Measurements from ENCODE around the gene CHAF1A.

Gene CHAF1A

GRCh38 chr19:4358709-4359626 is 43.5 kb upstream of the CHAF1A start:
- Histone ChIP-seq H3K27me3 (ENCODE audit: low read length) (no peaks in the 10 kb centered on the region), H3K4me3 (ENCODE audit: insufficient read depth, low read length, poor library complexity, severe bottlenecking) (no peak overlapping the region), H3K27ac (ENCODE audit: low read depth, low read length) (no peak overlapping the region), H3K9ac (ENCODE audit: low read length) (no peak overlapping the region), H3K9me2 (replicated peaks; ENCODE audit: insufficient read depth, low read length) (no peaks in the 10 kb centered on the region), H3K79me2 (ENCODE audit: insufficient read depth, low read length) (no peaks in the 10 kb centered on the region), H3K36me3 (ENCODE audit: low read length) (no peaks in the 10 kb centered on the region), H3K9me3 (ENCODE audit: insufficient read depth, low read length) (no peaks in the 10 kb centered on the region), H4K20me1 (ENCODE audit: low read depth, low read length) (no peaks in the 10 kb centered on the region), H3K4me2 (ENCODE audit: low read depth, low read length, poor library complexity, severe bottlenecking) (no peak overlapping the region), H2AFZ (ENCODE audit: low read depth, low read length, severe bottlenecking) (no peak overlapping the region), H3F3A (ENCODE audit: insufficient read depth) (no peaks in the 10 kb centered on the region)
- TF ChIP-seq CTCF (IDR thresholded peaks at IDR 0.05; ENCODE audit: insufficient read depth, low read length, poor library complexity, severe bottlenecking) (no peak), EZH2phosphoT487 (conservative IDR thresholded peaks at IDR 0.05; ENCODE audit: low read length) (no peak)

GRCh38 chr19:4359627-4360000 is 42.8 kb upstream of the CHAF1A start:
- H3K4me3 ChIP-seq (ENCODE audit: insufficient read depth, low read length, poor library complexity, severe bottlenecking) = no peak overlapping the region
- H3K36me3 ChIP-seq (ENCODE audit: low read length) = no peaks in the 10 kb centered on the region
- no peak overlapping the region for H3K9ac ChIP-seq (ENCODE audit: low read length)
- H3F3A ChIP-seq (ENCODE audit: insufficient read depth) = no peaks in the 10 kb centered on the region
- H2AFZ ChIP-seq (ENCODE audit: low read depth, low read length, severe bottlenecking) = no peak overlapping the region
- no peaks in the 10 kb centered on the region for H3K9me2 ChIP-seq (replicated peaks; ENCODE audit: insufficient read depth, low read length)
- no peaks in the 10 kb centered on the region for H3K27me3 ChIP-seq (ENCODE audit: low read length)
- H3K9me3 ChIP-seq (ENCODE audit: insufficient read depth, low read length) = no peaks in the 10 kb centered on the region
- TF ChIP-seq CTCF (IDR thresholded peaks at IDR 0.05; ENCODE audit: insufficient read depth, low read length, poor library complexity, severe bottlenecking) (no peak), EZH2phosphoT487 (conservative IDR thresholded peaks at IDR 0.05; ENCODE audit: low read length) (no peak)
- H3K79me2 ChIP-seq (ENCODE audit: insufficient read depth, low read length) = no peaks in the 10 kb centered on the region
- no peak overlapping the region for H3K27ac ChIP-seq (ENCODE audit: low read depth, low read length)
- H4K20me1 ChIP-seq (ENCODE audit: low read depth, low read length) = no peaks in the 10 kb centered on the region
- no peak overlapping the region for H3K4me2 ChIP-seq (ENCODE audit: low read depth, low read length, poor library complexity, severe bottlenecking)

GRCh38 chr19:4360081-4360569 is 42.3 kb upstream of the CHAF1A start:
- Histone ChIP-seq H3K36me3 (ENCODE audit: low read length) (no peaks in the 10 kb centered on the region), H3K9me3 (ENCODE audit: insufficient read depth, low read length) (no peaks in the 10 kb centered on the region), H2AFZ (ENCODE audit: low read depth, low read length, severe bottlenecking) (no peak overlapping the region), H3K4me3 (ENCODE audit: insufficient read depth, low read length, poor library complexity, severe bottlenecking) (no peak overlapping the region), H3K27me3 (ENCODE audit: low read length) (no peaks in the 10 kb centered on the region), H3K9me2 (replicated peaks; ENCODE audit: insufficient read depth, low read length) (no peaks in the 10 kb centered on the region), H3K4me2 (ENCODE audit: low read depth, low read length, poor library complexity, severe bottlenecking) (no peak overlapping the region), H3K79me2 (ENCODE audit: insufficient read depth, low read length) (no peaks in the 10 kb centered on the region), H3F3A (ENCODE audit: insufficient read depth) (no peaks in the 10 kb centered on the region), H3K27ac (ENCODE audit: low read depth, low read length) (no peak overlapping the region), H3K9ac (ENCODE audit: low read length) (no peak overlapping the region), H4K20me1 (ENCODE audit: low read depth, low read length) (no peaks in the 10 kb centered on the region)
- TF ChIP-seq EZH2phosphoT487 (conservative IDR thresholded peaks at IDR 0.05; ENCODE audit: low read length) (no peak), CTCF (IDR thresholded peaks at IDR 0.05; ENCODE audit: insufficient read depth, low read length, poor library complexity, severe bottlenecking) (no peak)
